ENCODE measurements around the gene FGGY. TPM values are rescaled to one million over a fixed set of nuclear protein-coding genes. Genes with fewer than 3 reads are reported as not detected.

FGGY gene
- total and polyA plus RNA-seq, 7 experiments from 2014 or later, result 2.5 to 15.2 (median 11.2) TPM

- CTCF ChIA-PET, result no interaction called here
- POLR2A ChIA-PET, result no interaction called here
Measured at GRCh38 chr1:59617434-59617833, 320.5 kb downstream of the FGGY start.

GRCh38 chr1:59619557-59619956 is 322.7 kb downstream of the FGGY start:
- Mint-ChIP-seq H3K9me3 (peaks cover 0 to 8% (median 0%) of the 10 kb centered on the region in 11 donors), H3K4me3 (no peak overlapping the region), H3K4me1 (no peaks in the 10 kb centered on the region), H3K27ac (no peak overlapping the region), H3K36me3 (peaks cover 0 to 10% (median 3%) of the 10 kb centered on the region in 5 donors), H3K27me3 (no peaks in the 10 kb centered on the region)
- ChIA-PET CTCF (no interaction called here), POLR2A (no interaction called here)
- intact Hi-C loops (cut with micrococcal nuclease), result no loop called here
- no peak overlapping the region for H3K4me3 ChIP-seq (ENCODE audit: low read length)
- H3K4me1 ChIP-seq (ENCODE audit: control insufficient read depth in 2 of 2, insufficient read depth in 2 of 2, low read length in 2 of 2), result no peaks in the 10 kb centered on the region
- no peaks in the 10 kb centered on the region for H3K27me3 ChIP-seq (ENCODE audit: control insufficient read depth in 2 of 2, insufficient read depth in 2 of 2, low read length in 2 of 2)
- no peaks in the 10 kb centered on the region for H3K9me3 ChIP-seq (ENCODE audit: control insufficient read depth in 2 of 3, low read length in 3 of 3)
- H3K27ac ChIP-seq (ENCODE audit: low read depth, low read length), result no peak overlapping the region
- no peak for DNase-seq
- no peak for ATAC-seq
- H3K36me3 ChIP-seq (ENCODE audit: control insufficient read depth in 2 of 3, insufficient read depth in 3 of 3, low read length in 3 of 3), result no peaks in the 10 kb centered on the region

More at GRCh38 chr1:59617434-59617833, 320.5 kb downstream of the FGGY start:
- no peaks in the 10 kb centered on the region for H3K27me3 ChIP-seq (ENCODE audit: control insufficient read depth in 2 of 2, insufficient read depth in 2 of 2, low read length in 2 of 2)
- Mint-ChIP-seq H3K27me3 (peaks cover 0 to 3% (median 0%) of the 10 kb centered on the region in 5 donors), H3K9me3 (peaks cover 0 to 12% (median 6%) of the 10 kb centered on the region in 11 donors), H3K4me3 (no peak overlapping the region), H3K36me3 (peaks cover 0 to 9% (median 2%) of the 10 kb centered on the region in 5 donors), H3K27ac (no peak overlapping the region), H3K4me1 (no peaks in the 10 kb centered on the region)
- H3K4me1 ChIP-seq (ENCODE audit: control insufficient read depth in 2 of 2, insufficient read depth in 2 of 2, low read length in 2 of 2), result no peaks in the 10 kb centered on the region
- no peak for ATAC-seq
- H3K27ac ChIP-seq (ENCODE audit: low read depth, low read length), result no peak overlapping the region
- DNase-seq, result no peak
- H3K4me3 ChIP-seq (ENCODE audit: low read length), result no peak overlapping the region
- no peaks in the 10 kb centered on the region for H3K9me3 ChIP-seq (ENCODE audit: control insufficient read depth in 2 of 3, low read length in 3 of 3)
- no peaks in the 10 kb centered on the region for H3K36me3 ChIP-seq (ENCODE audit: control insufficient read depth in 2 of 3, insufficient read depth in 3 of 3, low read length in 3 of 3)
- intact Hi-C loops (cut with micrococcal nuclease), result no loop called here

DNA sequence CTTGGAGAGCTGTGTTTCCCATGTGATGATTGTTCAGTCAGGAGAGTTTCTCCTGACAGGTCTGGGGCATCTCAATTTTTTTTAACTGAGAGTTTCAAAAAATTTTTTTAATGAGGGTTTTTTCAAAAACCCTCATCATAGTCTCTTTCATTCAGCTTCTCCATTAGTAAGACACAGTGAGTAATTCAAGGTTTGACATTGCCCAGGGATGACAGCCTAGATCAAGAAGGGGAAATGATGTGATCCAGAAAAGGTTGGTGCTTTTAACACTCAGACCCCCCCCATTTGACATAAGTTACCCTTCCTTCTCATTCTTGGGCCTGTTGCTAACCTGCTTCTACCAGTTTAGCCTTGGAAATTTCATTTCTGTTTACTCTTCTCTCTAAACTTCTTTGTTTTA is 328.5 kb downstream of the FGGY start:
- ChIA-PET CTCF (interaction anchor here (1.4 kb wide), 1 partner anchor 74 kb away, joined by 3 read pairs; no protein-coding TSS in a partner anchor), POLR2A (no interaction called here)
- Histone ChIP-seq H3K4me1 (ENCODE audit: control insufficient read depth in 2 of 2, insufficient read depth in 2 of 2, low read length in 2 of 2) (no peaks in the 10 kb centered on the region), H3K27ac (ENCODE audit: low read depth, low read length) (no peak overlapping the region), H3K36me3 (ENCODE audit: control insufficient read depth in 2 of 3, insufficient read depth in 3 of 3, low read length in 3 of 3) (no peaks in the 10 kb centered on the region), H3K9me3 (ENCODE audit: control insufficient read depth in 2 of 3, low read length in 3 of 3) (no peaks in the 10 kb centered on the region), H3K27me3 (ENCODE audit: control insufficient read depth in 2 of 2, insufficient read depth in 2 of 2, low read length in 2 of 2) (no peaks in the 10 kb centered on the region), H3K4me3 (ENCODE audit: low read length) (no peak overlapping the region)
- Mint-ChIP-seq H3K27ac (no peak overlapping the region), H3K9me3 (peaks cover 0 to 5% (median 0%) of the 10 kb centered on the region in 11 donors), H3K4me1 (no peaks in the 10 kb centered on the region), H3K4me3 (no peak overlapping the region), H3K36me3 (peaks cover 0 to 15% (median 2%) of the 10 kb centered on the region in 5 donors), H3K27me3 (no peaks in the 10 kb centered on the region)
- intact Hi-C loops (cut with micrococcal nuclease), result no loop called here
- ATAC-seq (no peak), DNase-seq (no peak)

GRCh38 chr1:59631561-59632255 is 334.8 kb downstream of the FGGY start:
- no peak for DNase-seq
- H3K4me3 Mint-ChIP-seq, result no peak overlapping the region
- Histone ChIP-seq H3K4me3 (ENCODE audit: low read length) (no peak overlapping the region), H3K4me1 (ENCODE audit: control insufficient read depth in 2 of 2, insufficient read depth in 2 of 2, low read length in 2 of 2) (no peaks in the 10 kb centered on the region), H3K27ac (ENCODE audit: low read depth, low read length) (no peak overlapping the region), H3K9me3 (ENCODE audit: control insufficient read depth in 2 of 3, low read length in 3 of 3) (no peaks in the 10 kb centered on the region), H3K27me3 (ENCODE audit: control insufficient read depth in 2 of 2, insufficient read depth in 2 of 2, low read length in 2 of 2) (no peaks in the 10 kb centered on the region), H3K36me3 (ENCODE audit: control insufficient read depth in 2 of 3, insufficient read depth in 3 of 3, low read length in 3 of 3) (no peaks in the 10 kb centered on the region)
- no peaks in the 10 kb centered on the region for H3K4me1 Mint-ChIP-seq
- ChIA-PET CTCF (no interaction called here), POLR2A (interaction anchor here (0.7 kb wide), 1 partner anchor 13 kb away, joined by 4 read pairs; no protein-coding TSS in a partner anchor)
- H3K36me3 Mint-ChIP-seq, result peaks cover 0 to 9% (median 0%) of the 10 kb centered on the region in 5 donors
- no peaks in the 10 kb centered on the region for H3K9me3 Mint-ChIP-seq
- intact Hi-C loops (cut with micrococcal nuclease), result no loop called here
- no peak overlapping the region for H3K27ac Mint-ChIP-seq
- no peaks in the 10 kb centered on the region for H3K27me3 Mint-ChIP-seq
- ATAC-seq, result no peak

- H3K9me3 Mint-ChIP-seq, result no peaks in the 10 kb centered on the region
- no peaks in the 10 kb centered on the region for H3K27me3 Mint-ChIP-seq
- Histone ChIP-seq H3K36me3 (ENCODE audit: control insufficient read depth in 2 of 3, insufficient read depth in 3 of 3, low read length in 3 of 3) (no peaks in the 10 kb centered on the region), H3K4me1 (ENCODE audit: control insufficient read depth in 2 of 2, insufficient read depth in 2 of 2, low read length in 2 of 2) (no peaks in the 10 kb centered on the region), H3K27me3 (ENCODE audit: control insufficient read depth in 2 of 2, insufficient read depth in 2 of 2, low read length in 2 of 2) (no peaks in the 10 kb centered on the region), H3K4me3 (ENCODE audit: low read length) (no peak overlapping the region), H3K27ac (ENCODE audit: low read depth, low read length) (no peak overlapping the region), H3K9me3 (ENCODE audit: control insufficient read depth in 2 of 3, low read length in 3 of 3) (no peaks in the 10 kb centered on the region)
- H3K4me3 Mint-ChIP-seq, result no peak overlapping the region
- no peak for DNase-seq
- ChIA-PET POLR2A (no interaction called here), CTCF (no interaction called here)
- intact Hi-C loops (cut with micrococcal nuclease), result no loop called here
- H3K4me1 Mint-ChIP-seq, result peaks cover 0 to 2% (median 0%) of the 10 kb centered on the region in 7 donors
- H3K36me3 Mint-ChIP-seq, result peaks cover 0 to 15% (median 0%) of the 10 kb centered on the region in 5 donors
- no peak for ATAC-seq
- no peak overlapping the region for H3K27ac Mint-ChIP-seq
Measured at GRCh38 chr1:59635097-59635496, 338.2 kb downstream of the FGGY start.

DNA sequence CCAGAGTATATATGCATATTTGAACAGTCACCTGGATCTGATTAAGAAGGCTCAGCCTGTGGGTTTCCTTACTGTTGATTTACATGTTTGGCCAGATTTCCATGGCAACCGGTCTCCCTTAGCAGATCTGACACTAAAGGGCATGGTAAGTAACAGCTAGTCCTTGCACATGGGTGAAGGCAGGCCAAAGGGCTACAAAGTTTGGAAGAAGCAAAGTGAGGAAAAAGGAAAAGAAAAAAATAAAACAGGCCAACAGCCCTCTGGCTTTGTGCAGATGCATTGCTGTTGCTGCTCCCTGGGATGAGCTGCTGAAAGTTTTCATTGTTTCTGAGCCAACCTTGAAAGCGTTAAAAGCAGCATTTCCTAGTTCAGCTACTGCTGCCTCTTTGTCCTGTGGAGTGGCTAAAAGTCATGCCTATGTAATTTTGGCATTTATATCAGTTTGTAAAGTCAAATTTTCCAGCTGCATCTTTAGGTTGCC is 341.4 kb downstream of the FGGY start:
- H3K9me3 Mint-ChIP-seq, result no peaks in the 10 kb centered on the region
- CTCF ChIA-PET, result no interaction called here

DNA sequence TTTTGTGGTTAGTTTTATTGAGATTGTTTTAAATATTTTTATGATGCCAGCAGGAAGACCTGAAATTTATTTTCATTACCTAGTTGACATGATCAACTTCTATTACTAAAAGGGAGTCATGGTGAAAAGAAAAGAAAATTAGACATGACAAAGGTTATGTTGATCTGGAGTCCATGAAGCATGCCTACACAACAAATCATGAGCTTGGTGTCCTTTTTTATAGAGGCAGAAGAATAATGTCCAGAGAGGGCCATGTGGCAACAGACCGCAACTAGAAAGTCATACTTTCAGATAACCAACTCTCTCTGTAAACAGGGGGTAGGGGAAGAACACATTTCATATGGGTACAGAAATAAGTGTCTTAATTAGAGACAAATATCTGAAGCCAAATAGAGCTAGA is 342.4 kb downstream of the FGGY start:
- intact Hi-C loops (cut with micrococcal nuclease), result no loop called here
- CTCF ChIA-PET, result no interaction called here
- Mint-ChIP-seq H3K27ac (no peak overlapping the region), H3K9me3 (no peaks in the 10 kb centered on the region), H3K4me3 (no peak overlapping the region), H3K36me3 (peaks cover 0 to 15% (median 0%) of the 10 kb centered on the region in 5 donors), H3K27me3 (no peaks in the 10 kb centered on the region), H3K4me1 (peaks cover 0 to 2% (median 0%) of the 10 kb centered on the region in 7 donors)
- DNase-seq, result no peak
- Histone ChIP-seq H3K9me3 (ENCODE audit: control insufficient read depth in 2 of 3, low read length in 3 of 3) (no peaks in the 10 kb centered on the region), H3K4me3 (ENCODE audit: low read length) (no peak overlapping the region), H3K4me1 (ENCODE audit: control insufficient read depth in 2 of 2, insufficient read depth in 2 of 2, low read length in 2 of 2) (no peaks in the 10 kb centered on the region), H3K27me3 (ENCODE audit: control insufficient read depth in 2 of 2, insufficient read depth in 2 of 2, low read length in 2 of 2) (no peaks in the 10 kb centered on the region), H3K36me3 (ENCODE audit: control insufficient read depth in 2 of 3, insufficient read depth in 3 of 3, low read length in 3 of 3) (no peaks in the 10 kb centered on the region), H3K27ac (ENCODE audit: low read depth, low read length) (no peak overlapping the region)
- ATAC-seq, result no peak
- POLR2A ChIA-PET, result no interaction called here

More for the DNA sequence above, 341.4 kb downstream of the FGGY start:
- Histone ChIP-seq H3K36me3 (ENCODE audit: control insufficient read depth in 2 of 3, insufficient read depth in 3 of 3, low read length in 3 of 3) (no peaks in the 10 kb centered on the region), H3K27ac (ENCODE audit: low read depth, low read length) (no peak overlapping the region), H3K4me3 (ENCODE audit: low read length) (no peak overlapping the region), H3K27me3 (ENCODE audit: control insufficient read depth in 2 of 2, insufficient read depth in 2 of 2, low read length in 2 of 2) (no peaks in the 10 kb centered on the region), H3K4me1 (ENCODE audit: control insufficient read depth in 2 of 2, insufficient read depth in 2 of 2, low read length in 2 of 2) (no peaks in the 10 kb centered on the region), H3K9me3 (ENCODE audit: control insufficient read depth in 2 of 3, low read length in 3 of 3) (no peaks in the 10 kb centered on the region)
- no peak for DNase-seq
- intact Hi-C loops (cut with micrococcal nuclease), result no loop called here
- no peak overlapping the region for H3K4me3 Mint-ChIP-seq
- POLR2A ChIA-PET, result no interaction called here
- no peak for ATAC-seq
- no peak overlapping the region for H3K27ac Mint-ChIP-seq
- H3K4me1 Mint-ChIP-seq, result peaks cover 0 to 2% (median 0%) of the 10 kb centered on the region in 7 donors
- H3K36me3 Mint-ChIP-seq, result peaks cover 0 to 15% (median 0%) of the 10 kb centered on the region in 5 donors
- H3K27me3 Mint-ChIP-seq, result no peaks in the 10 kb centered on the region
